ENCODE results near the gene XCL1. TPM values are rescaled to one million over a fixed set of nuclear protein-coding genes. Genes with fewer than 3 reads are reported as not detected.

Gene XCL1
- total RNA-seq, 1 experiment from 2014 or later = 0.26 TPM

DNA sequence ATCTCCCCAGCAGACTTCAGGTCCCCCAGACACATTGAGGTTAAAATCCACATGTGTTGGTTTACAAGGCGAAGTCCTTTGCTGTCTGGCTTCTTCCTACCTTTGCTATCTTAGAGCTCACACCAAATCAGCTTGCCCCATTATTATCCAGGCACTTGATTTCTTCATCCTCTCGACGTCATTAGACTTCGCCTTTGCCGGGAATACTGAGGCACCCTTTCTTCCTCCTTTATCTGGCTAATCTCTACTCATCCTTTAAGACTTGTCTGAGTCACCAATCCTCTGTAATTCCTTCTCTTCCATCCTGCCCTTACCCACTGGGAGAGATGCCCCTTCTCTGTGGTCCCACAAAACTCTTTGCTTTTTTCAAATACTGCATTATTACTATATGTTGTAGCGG, 23.4 kb upstream of the XCL1 start:
- no peak for DNase-seq
- WGBS (ENCODE audit: extremely low coverage, insufficient read length, low lambda C conversion rate) = no CpG with 5 or more reads among the region's 6 CpGs
- Histone ChIP-seq H3K79me2 (ENCODE audit: insufficient read depth, low read length) (no peaks in the 10 kb centered on the region), H2BK5ac (ENCODE audit: insufficient read length, low read length) (no peak overlapping the region), H3K4ac (ENCODE audit: low read depth, low read length) (no peak overlapping the region), H3K4me2 (ENCODE audit: insufficient read depth, insufficient read length, low read length) (no peak overlapping the region), H3K56ac (ENCODE audit: insufficient read length, low read depth, low read length) (no peak overlapping the region), H2BK12ac (ENCODE audit: insufficient read length, low read depth, low read length) (no peak overlapping the region), H3K23ac (ENCODE audit: insufficient read length, low read depth, low read length) (no peak overlapping the region), H3K9me3 (ENCODE audit: control insufficient read depth, low read depth, low read length) (no peaks in the 10 kb centered on the region), H2BK120ac (ENCODE audit: low read depth, low read length, poor library complexity, severe bottlenecking) (no peak overlapping the region), H3K18ac (ENCODE audit: insufficient read length, low read depth, low read length) (no peak overlapping the region), H3T11ph (ENCODE audit: low read length) (no peak overlapping the region), H3K23me2 (ENCODE audit: insufficient read length, low read depth, low read length, poor library complexity, severe bottlenecking) (no peaks in the 10 kb centered on the region), H3K79me1 (ENCODE audit: insufficient read depth, low read depth, low read length, poor library complexity, severe bottlenecking) (no peaks in the 10 kb centered on the region), H2BK15ac (ENCODE audit: low read depth, low read length) (no peak overlapping the region), H2BK20ac (ENCODE audit: low read depth, low read length, poor library complexity, severe bottlenecking) (no peak overlapping the region), H4K5ac (ENCODE audit: insufficient read length, low read depth, low read length) (no peak overlapping the region), H4K91ac (ENCODE audit: insufficient read length, low read depth, low read length) (no peak overlapping the region), H3K9ac (ENCODE audit: extremely low read depth, insufficient read length, low read length) (no peak overlapping the region), H4K20me1 (ENCODE audit: control insufficient read depth, insufficient read depth, insufficient read length) (no peaks in the 10 kb centered on the region), H3K14ac (ENCODE audit: insufficient read depth, low read length) (no peak overlapping the region), H3K27ac (ENCODE audit: insufficient read length, low read depth, low read length) (no peak overlapping the region), H2AFZ (ENCODE audit: low read length) (no peak overlapping the region), H2AK5ac (ENCODE audit: insufficient read length, low read length) (no peak overlapping the region), H4K8ac (replicated peaks; ENCODE audit: insufficient read length, low read depth, low read length) (no peak overlapping the region), H3K4me1 (ENCODE audit: insufficient read depth, low read length) (no peaks in the 10 kb centered on the region; the same call in 1 of the 2 replicates), H3K27me3 (ENCODE audit: insufficient read depth, low read length) (no peaks in the 10 kb centered on the region)
- TF ChIP-seq, protein P1, sequence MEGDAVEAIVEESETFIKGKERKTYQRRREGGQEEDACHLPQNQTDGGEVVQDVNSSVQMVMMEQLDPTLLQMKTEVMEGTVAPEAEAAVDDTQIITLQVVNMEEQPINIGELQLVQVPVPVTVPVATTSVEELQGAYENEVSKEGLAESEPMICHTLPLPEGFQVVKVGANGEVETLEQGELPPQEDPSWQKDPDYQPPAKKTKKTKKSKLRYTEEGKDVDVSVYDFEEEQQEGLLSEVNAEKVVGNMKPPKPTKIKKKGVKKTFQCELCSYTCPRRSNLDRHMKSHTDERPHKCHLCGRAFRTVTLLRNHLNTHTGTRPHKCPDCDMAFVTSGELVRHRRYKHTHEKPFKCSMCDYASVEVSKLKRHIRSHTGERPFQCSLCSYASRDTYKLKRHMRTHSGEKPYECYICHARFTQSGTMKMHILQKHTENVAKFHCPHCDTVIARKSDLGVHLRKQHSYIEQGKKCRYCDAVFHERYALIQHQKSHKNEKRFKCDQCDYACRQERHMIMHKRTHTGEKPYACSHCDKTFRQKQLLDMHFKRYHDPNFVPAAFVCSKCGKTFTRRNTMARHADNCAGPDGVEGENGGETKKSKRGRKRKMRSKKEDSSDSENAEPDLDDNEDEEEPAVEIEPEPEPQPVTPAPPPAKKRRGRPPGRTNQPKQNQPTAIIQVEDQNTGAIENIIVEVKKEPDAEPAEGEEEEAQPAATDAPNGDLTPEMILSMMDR (conservative IDR thresholded peaks at IDR 0.05) = no peak
- Mint-ChIP-seq H3K4me1 (peaks cover 13% of the 10 kb centered on the region in 2 experiments), H3K4me3 (no peak overlapping the region), H3K36me3 (ENCODE audit: insufficient read depth in 1 of 3, low read depth in 3 of 3) (no peaks in the 10 kb centered on the region), H3K27ac (no peak overlapping the region), H3K9me3 (peaks cover 4 to 11% of the 10 kb centered on the region in 2 experiments; a peak in 4 of 5 replicates), H3K27me3 (ENCODE audit: low read depth) (no peaks in the 10 kb centered on the region)
